GM12875 (cell line): ENCODE measurements around the gene WNK2.

Experiments
- H3K4me3 ChIP-seq: one replicate; pipeline ENCODE4 v1.5.1; 2011; ENCODE audit warnings: low read depth, low read length, control low read depth
- CTCF ChIP-seq: IDR thresholded peaks from 2 replicates; pipeline ENCODE4 v1.5.1; 2011; ENCODE audit warnings: low read depth, mild to moderate bottlenecking, control low read depth, inconsistent platforms, low read length, moderate library complexity, borderline replicate concordance; ENCODE audit not compliant: insufficient read depth

WNK2 gene

GRCh38 chr9:93268551-93269314, 84.8 kb downstream of the WNK2 start:
- TF ChIP-seq CTCF = no peak
- H3K4me3 ChIP-seq = no peak overlapping the region

- TF ChIP-seq CTCF = no peak
- H3K4me3 ChIP-seq = no peak overlapping the region
These were observed 87.0 kb downstream of the WNK2 start for GRCh38 chr9:93270976-93271375.

GRCh38 chr9:93276973-93277372, 93.0 kb downstream of the WNK2 start:
- TF ChIP-seq CTCF = no peak

GRCh38 chr9:93278144-93278543, 94.2 kb downstream of the WNK2 start:
- no peak overlapping the region for H3K4me3 ChIP-seq
- TF ChIP-seq CTCF = no peak

More at GRCh38 chr9:93276973-93277372, 93.0 kb downstream of the WNK2 start:
- no peak overlapping the region for H3K4me3 ChIP-seq

GRCh38 chr9:93280661-93281259, 96.8 kb downstream of the WNK2 start:
- no peak overlapping the region for H3K4me3 ChIP-seq
- no peak for TF ChIP-seq CTCF

- no peak for TF ChIP-seq CTCF
- H3K4me3 ChIP-seq = no peak overlapping the region
These were observed 102.6 kb downstream of the WNK2 start for GRCh38 chr9:93286252-93287188.
